Measurements from ENCODE around the gene LMO1. TPM values are rescaled to one million over a fixed set of nuclear protein-coding genes. Genes with fewer than 3 reads are reported as not detected.

LMO1 gene
- polyA plus RNA-seq, 1 donor (not counting 4 experiments of a cell fraction or from before 2014, with no cell fraction given) = 0.08 TPM

- H3K79me2 ChIP-seq (ENCODE audit: control insufficient read depth, insufficient read depth, low read length) = no peaks in the 10 kb centered on the region
- H2AFZ ChIP-seq (ENCODE audit: control insufficient read depth, low read length) = no peak overlapping the region
- no peak overlapping the region for H3K27ac ChIP-seq (ENCODE audit: control insufficient read depth, insufficient read depth, low read length)
- no peak overlapping the region for H3K4me2 ChIP-seq (ENCODE audit: control insufficient read depth, extremely low read depth, insufficient read depth, low read depth, low read length)
- dilution Hi-C loops (cut with MboI; ENCODE audit: extremely low pct_ligation_motif_present, low sequenced_read_pairs) = no loop called here
- no peaks in the 10 kb centered on the region for H4K20me1 ChIP-seq (ENCODE audit: control insufficient read depth, extremely low read depth, insufficient read depth, low read length)
- DNase-seq (ENCODE audit: low read depth, low spot score) (no peak), FAIRE-seq (no peak)
- H3K9me1 ChIP-seq (ENCODE audit: control insufficient read depth, extremely low read depth, insufficient read depth, low read length) = no peaks in the 10 kb centered on the region
- peaks cover 3% of the 10 kb centered on the region for H3K27me3 ChIP-seq (ENCODE audit: control insufficient read depth, extremely low read depth, insufficient read depth, low read length)
- H3K9ac ChIP-seq (ENCODE audit: control insufficient read depth, extremely low read depth, insufficient read depth, low read length) = no peak overlapping the region
- no peak overlapping the region for H3K4me3 ChIP-seq (ENCODE audit: control insufficient read depth in 2 of 3, extremely low read depth in 1 of 3, insufficient read depth in 2 of 3, low read depth in 1 of 3, low read length in 3 of 3)
- no peaks in the 10 kb centered on the region for H3K9me3 ChIP-seq (ENCODE audit: control insufficient read depth, low read depth, low read length)
- no peaks in the 10 kb centered on the region for H3K4me1 ChIP-seq (ENCODE audit: control insufficient read depth, extremely low read depth, insufficient read depth, low read length)
- no peaks in the 10 kb centered on the region for H3K36me3 ChIP-seq (ENCODE audit: control insufficient read depth in 2 of 2, extremely low read depth in 1 of 2, insufficient read depth in 2 of 2, low read length in 2 of 2)
- TF ChIP-seq EZH2 (IDR thresholded peaks at IDR 0.05; ENCODE audit: low read length) (no peak), CTCF (optimal IDR thresholded peaks at IDR 0.05 in 1 of 3, IDR thresholded peaks at IDR 0.05 in 1 of 3, conservative IDR thresholded peaks at IDR 0.05 in 1 of 3; ENCODE audit: extremely low read depth in 1 of 3, insufficient read depth in 2 of 3, low read length in 3 of 3) (no peak)
These were observed 26.6 kb upstream of the LMO1 start for GRCh38 chr11:8290081-8290810.

- FAIRE-seq (no peak), DNase-seq (ENCODE audit: low read depth, low spot score) (no peak)
- TF ChIP-seq EZH2 (IDR thresholded peaks at IDR 0.05; ENCODE audit: low read length) = no peak
- no peak for TF ChIP-seq CTCF (optimal IDR thresholded peaks at IDR 0.05 in 1 of 3, IDR thresholded peaks at IDR 0.05 in 1 of 3, conservative IDR thresholded peaks at IDR 0.05 in 1 of 3; ENCODE audit: extremely low read depth in 1 of 3, insufficient read depth in 2 of 3, low read length in 3 of 3)
- no peak overlapping the region for H3K4me2 ChIP-seq (ENCODE audit: control insufficient read depth, extremely low read depth, insufficient read depth, low read depth, low read length)
- no peak overlapping the region for H2AFZ ChIP-seq (ENCODE audit: control insufficient read depth, low read length)
- no peaks in the 10 kb centered on the region for H3K36me3 ChIP-seq (ENCODE audit: control insufficient read depth in 2 of 2, extremely low read depth in 1 of 2, insufficient read depth in 2 of 2, low read length in 2 of 2)
- H3K27me3 ChIP-seq (ENCODE audit: control insufficient read depth, extremely low read depth, insufficient read depth, low read length) = no peaks in the 10 kb centered on the region
- H3K79me2 ChIP-seq (ENCODE audit: control insufficient read depth, insufficient read depth, low read length) = no peaks in the 10 kb centered on the region
- H3K9me1 ChIP-seq (ENCODE audit: control insufficient read depth, extremely low read depth, insufficient read depth, low read length) = no peaks in the 10 kb centered on the region
- H3K4me1 ChIP-seq (ENCODE audit: control insufficient read depth, extremely low read depth, insufficient read depth, low read length) = no peaks in the 10 kb centered on the region
- H3K9me3 ChIP-seq (ENCODE audit: control insufficient read depth, low read depth, low read length) = no peaks in the 10 kb centered on the region
- H4K20me1 ChIP-seq (ENCODE audit: control insufficient read depth, extremely low read depth, insufficient read depth, low read length) = no peaks in the 10 kb centered on the region
- H3K27ac ChIP-seq (ENCODE audit: control insufficient read depth, insufficient read depth, low read length) = no peak overlapping the region
- no peak overlapping the region for H3K9ac ChIP-seq (ENCODE audit: control insufficient read depth, extremely low read depth, insufficient read depth, low read length)
- dilution Hi-C loops (cut with MboI; ENCODE audit: extremely low pct_ligation_motif_present, low sequenced_read_pairs) = no loop called here
- H3K4me3 ChIP-seq (ENCODE audit: control insufficient read depth in 2 of 3, extremely low read depth in 1 of 3, insufficient read depth in 2 of 3, low read depth in 1 of 3, low read length in 3 of 3) = no peak overlapping the region
These were observed 25.8 kb upstream of the LMO1 start for GRCh38 chr11:8289492-8289918.

All from keratinocyte (primary cell).